Stimulated activated CD8-positive, alpha-beta memory T cell treated with anti-CD3 and anti-CD28 coated beads, Interleukin-7, amount 100 ng/mL, for 1 hour (primary cell): ENCODE results near the gene ENOX1.

Source experiments
- DNase-seq, 2 donors: peaks; one replicate each; pipeline ENCODE4 v3.0.0-alpha.2; 2020; ENCODE audit warnings: low read depth in 2 of 2

The ENOX1 gene

DNA sequence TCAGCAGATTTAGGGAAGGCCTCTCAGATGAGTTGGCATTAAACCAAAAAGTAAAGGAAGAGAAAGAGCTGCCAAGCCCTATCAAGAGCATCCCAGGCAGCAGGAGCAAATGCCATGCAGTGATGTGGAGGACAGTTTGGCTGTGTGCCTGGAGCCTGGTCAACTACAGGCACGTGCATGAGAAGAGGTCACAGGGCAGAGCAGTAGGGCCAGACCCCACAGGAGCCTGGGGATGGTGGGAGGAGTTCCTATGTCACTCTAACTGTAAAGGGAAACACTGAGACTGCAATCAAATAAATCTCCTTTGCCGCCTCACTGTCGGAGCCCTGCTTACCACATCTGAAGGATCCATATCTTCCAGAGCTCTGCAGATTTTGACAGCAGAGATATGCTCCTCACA, 240.5 kb downstream of the ENOX1 start:
- no peak for DNase-seq

- DNase-seq = no peak
Observed at GRCh38 chr13:43545317-43545874, 241.4 kb downstream of the ENOX1 start.

DNA sequence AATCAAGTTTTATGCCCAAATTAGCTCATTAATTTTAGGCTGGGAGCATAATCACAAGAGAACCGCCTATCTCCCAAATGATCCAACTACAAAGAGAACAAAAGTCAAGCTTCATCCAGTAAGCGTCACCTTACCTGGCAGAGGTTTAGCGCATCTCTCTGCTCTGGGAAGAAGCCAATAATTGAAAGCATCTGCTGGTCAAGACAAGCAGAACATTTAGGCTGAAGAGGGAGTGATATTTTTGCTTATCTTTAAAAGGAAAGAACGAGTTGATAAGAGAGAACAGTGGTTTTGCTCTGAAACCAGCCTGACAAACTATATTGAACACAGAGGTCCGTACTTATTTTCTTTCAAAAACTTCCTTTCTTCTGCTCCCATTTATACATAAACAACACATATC, 242.1 kb downstream of the ENOX1 start:
- no peak for DNase-seq

- DNase-seq = no peak
Observed at GRCh38 chr13:43544011-43544410, 242.8 kb downstream of the ENOX1 start.

DNA sequence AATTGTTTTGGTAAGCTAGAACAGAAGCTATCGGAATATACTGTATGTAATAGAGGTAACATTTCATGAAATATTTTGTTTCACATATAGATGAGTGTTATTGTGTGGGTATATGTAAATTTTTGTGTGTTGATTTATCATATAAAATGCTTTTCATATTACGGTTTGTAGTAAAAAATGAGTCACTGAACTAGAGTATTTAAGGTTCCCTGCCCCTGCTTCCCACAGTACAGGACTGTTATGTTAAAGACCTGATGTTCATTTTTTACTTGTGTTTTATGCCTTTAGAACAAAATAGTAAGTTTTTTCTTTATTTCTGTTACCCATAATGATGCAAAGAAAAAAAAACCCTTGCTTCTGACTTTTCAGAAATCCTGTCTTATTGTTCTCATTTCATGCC, 243.4 kb downstream of the ENOX1 start:
- DNase-seq = no peak

GRCh38 chr13:43537124-43537523, 249.6 kb downstream of the ENOX1 start:
- no peak for DNase-seq

- DNase-seq = no peak
Observed at GRCh38 chr13:43529796-43530195, 257.0 kb downstream of the ENOX1 start.

DNA sequence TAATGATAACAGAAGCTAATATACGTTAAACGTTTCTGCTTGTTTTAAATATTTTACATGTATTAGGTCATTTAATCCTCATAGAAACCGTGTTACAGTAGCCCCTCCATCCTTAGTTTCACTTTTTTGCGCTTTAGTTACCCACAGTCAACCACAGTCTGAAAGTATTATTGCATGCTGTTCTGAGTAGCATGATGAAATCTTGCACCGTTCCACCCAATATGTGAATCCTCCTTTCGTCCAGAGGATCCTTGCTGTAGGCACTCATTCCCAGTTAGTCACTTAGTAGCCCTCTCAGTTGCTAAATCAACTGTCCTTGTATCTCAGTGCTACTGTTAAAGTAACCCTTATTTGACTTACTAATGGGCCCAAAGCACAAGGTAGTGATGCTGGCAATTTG, 257.8 kb downstream of the ENOX1 start:
- DNase-seq = no peak

DNA sequence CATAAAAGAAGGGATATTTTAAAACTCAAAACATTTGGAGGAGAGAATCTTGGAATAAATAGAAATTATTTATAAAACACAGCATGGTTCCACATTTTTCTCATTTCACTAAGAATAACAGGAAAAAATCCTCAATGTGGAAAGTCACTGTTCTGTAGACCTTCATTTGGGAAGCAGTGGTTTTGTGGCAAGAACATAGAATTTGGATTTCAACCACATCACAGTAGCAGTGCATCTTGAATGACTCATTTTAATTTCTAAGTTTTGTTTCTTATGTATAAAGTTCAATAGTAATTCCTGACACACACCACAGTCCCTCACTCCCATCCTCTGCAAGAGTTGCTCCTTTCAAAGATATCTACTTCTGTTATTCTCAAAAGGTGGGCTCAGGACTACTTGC, 264.0 kb downstream of the ENOX1 start:
- DNase-seq = no peak

- no peak for DNase-seq
Observed at GRCh38 chr13:43520351-43520750, 266.4 kb downstream of the ENOX1 start.

- no peak for DNase-seq
Observed at GRCh38 chr13:43518833-43519232, 267.9 kb downstream of the ENOX1 start.

- no peak for DNase-seq
Observed at GRCh38 chr13:43516401-43516833, 270.4 kb downstream of the ENOX1 start.

DNA sequence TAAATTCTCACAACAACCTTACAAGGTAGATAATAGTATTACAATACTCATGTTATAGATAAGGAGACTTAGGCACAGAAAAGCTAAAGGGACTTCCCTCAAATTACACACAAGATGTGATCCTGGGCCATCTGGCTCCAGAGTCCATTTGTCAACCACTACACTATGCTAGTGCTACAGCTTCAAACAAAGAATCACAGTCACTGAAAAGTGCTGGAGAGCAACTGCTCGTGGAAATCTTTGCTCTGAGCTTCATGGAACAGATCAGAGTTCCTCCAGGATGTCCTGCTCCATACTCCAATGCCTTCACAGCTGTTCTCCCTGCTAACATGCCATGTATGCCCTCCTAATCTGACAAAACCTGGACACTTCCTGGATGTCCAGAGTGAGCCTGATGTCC, 271.2 kb downstream of the ENOX1 start:
- no peak for DNase-seq

- DNase-seq = no peak
Observed at GRCh38 chr13:43514311-43514710, 272.5 kb downstream of the ENOX1 start.

GRCh38 chr13:43512221-43512620, 274.6 kb downstream of the ENOX1 start:
- no peak for DNase-seq

DNA sequence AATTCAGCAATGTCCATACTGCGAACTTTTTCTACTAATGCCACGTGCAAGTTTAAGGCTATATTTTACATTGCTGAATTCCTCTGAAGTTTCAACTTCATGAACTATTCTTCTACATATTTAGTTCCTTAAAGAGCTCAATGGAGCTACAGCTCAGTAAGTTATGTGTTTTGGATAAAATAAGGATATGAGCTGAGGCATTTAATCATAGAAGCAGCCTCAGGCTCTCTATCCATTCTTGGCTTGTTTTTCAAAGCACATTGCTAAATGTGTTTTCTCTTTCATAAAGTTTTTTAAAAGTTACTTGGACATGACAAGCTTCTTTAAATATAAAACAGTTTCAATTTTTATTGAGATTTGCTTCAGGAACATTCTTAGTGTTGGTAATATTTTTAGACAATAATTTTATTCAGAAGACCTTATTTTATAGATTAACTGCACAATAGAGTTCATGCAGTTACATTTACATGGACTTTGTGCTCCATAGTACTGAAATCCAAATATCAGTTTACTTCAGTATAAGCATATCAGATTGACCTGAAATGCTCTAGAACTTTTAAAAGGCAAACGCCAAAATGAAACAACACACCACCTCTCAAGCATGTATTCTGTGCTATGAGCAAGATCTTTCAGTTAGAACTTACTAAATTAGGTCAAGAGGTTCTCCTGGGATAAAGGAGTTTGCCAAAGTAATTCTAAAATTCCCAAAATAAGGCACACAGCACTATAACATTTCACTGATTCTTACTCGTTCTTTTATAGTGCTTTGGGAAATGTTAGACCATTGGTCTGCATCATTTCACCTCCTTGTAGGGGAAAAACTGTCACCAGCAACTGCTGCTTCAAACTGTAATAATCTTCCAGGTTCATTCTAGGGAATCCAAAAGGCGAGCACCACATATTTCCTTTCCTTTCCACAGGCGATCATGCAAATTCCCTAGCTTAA, 275.5 kb downstream of the ENOX1 start:
- DNase-seq = no peak

DNA sequence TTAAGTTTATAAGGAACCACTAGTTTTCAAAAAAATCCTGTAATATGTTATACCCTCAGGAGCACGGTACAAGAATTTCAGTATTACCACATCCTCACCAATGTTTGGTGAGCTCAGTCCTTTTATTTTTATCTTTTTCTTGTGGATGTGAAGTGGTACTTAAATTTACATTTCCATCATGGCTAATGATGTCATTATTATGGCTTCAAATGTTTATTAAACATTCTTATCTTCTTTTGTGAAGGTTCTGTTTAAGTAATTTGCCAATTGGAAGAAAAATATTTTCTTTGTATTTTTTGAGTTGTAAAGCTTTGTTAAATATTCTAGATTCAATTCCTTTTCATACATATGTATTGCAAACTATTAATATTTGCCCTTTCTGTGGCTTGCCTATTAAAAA, 291.0 kb downstream of the ENOX1 start:
- DNase-seq = no peak

GRCh38 chr13:43494206-43494605, 292.6 kb downstream of the ENOX1 start:
- DNase-seq = no peak

- DNase-seq = no peak
Observed at GRCh38 chr13:43493496-43494000, 293.2 kb downstream of the ENOX1 start.

- DNase-seq = no peak
Observed at GRCh38 chr13:43492745-43493144, 294.0 kb downstream of the ENOX1 start.

GRCh38 chr13:43492311-43492710, 294.5 kb downstream of the ENOX1 start:
- no peak for DNase-seq

GRCh38 chr13:43489233-43489632, 297.5 kb downstream of the ENOX1 start:
- no peak for DNase-seq

DNA sequence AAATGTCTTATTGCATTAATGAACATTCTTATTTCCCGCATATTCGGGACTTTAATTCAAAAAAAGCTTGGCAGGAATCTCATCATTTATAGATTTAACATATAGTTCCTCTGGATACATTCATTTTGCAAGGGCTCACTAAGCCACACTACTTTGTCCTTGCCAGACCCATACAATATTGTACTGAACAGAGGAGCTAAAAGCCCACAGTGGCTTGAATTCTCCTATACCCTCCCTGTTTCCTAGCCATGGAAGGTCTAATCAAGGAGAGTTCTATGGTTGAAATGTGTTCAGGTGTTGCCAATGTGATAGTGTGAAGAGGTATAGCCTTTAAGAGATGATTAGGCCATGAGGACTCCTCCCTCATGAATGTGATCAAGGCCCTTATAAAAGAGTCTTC, 298.9 kb downstream of the ENOX1 start:
- no peak for DNase-seq
